ENCODE results near the gene TYRO3.

Gene TYRO3

GRCh38 chr15:41530363-41530956 is 28.6 kb upstream of the TYRO3 start:
- Histone ChIP-seq H3K27me3 (ENCODE audit: control insufficient read depth, insufficient read depth, low read length) (no peaks in the 10 kb centered on the region), H3K9ac (ENCODE audit: low read length) (no peak overlapping the region), H3K4me3 (ENCODE audit: low read length) (no peak overlapping the region), H3K36me3 (ENCODE audit: control insufficient read depth, insufficient read depth, low read length) (peaks cover 52% of the 10 kb centered on the region), H3K27ac (ENCODE audit: low read depth, low read length) (no peak overlapping the region), H3K4me1 (ENCODE audit: control insufficient read depth, insufficient read depth, low read length) (no peaks in the 10 kb centered on the region)

GRCh38 chr15:41535544-41535943 is 23.5 kb upstream of the TYRO3 start:
- no peak overlapping the region for H3K4me3 ChIP-seq (ENCODE audit: low read length)
- no peak overlapping the region for H3K27ac ChIP-seq (ENCODE audit: low read depth, low read length)
- no peak overlapping the region for H3K9ac ChIP-seq (ENCODE audit: low read length)
- H3K27me3 ChIP-seq (ENCODE audit: control insufficient read depth, insufficient read depth, low read length), result no peaks in the 10 kb centered on the region
- H3K36me3 ChIP-seq (ENCODE audit: control insufficient read depth, insufficient read depth, low read length), result peaks cover 20% of the 10 kb centered on the region
- H3K4me1 ChIP-seq (ENCODE audit: control insufficient read depth, insufficient read depth, low read length), result no peaks in the 10 kb centered on the region

- H3K4me1 ChIP-seq (ENCODE audit: control insufficient read depth, insufficient read depth, low read length), result no peaks in the 10 kb centered on the region
- no peak overlapping the region for H3K9ac ChIP-seq (ENCODE audit: low read length)
- H3K27me3 ChIP-seq (ENCODE audit: control insufficient read depth, insufficient read depth, low read length), result no peaks in the 10 kb centered on the region
- H3K36me3 ChIP-seq (ENCODE audit: control insufficient read depth, insufficient read depth, low read length), result peaks cover 12% of the 10 kb centered on the region
- no peak overlapping the region for H3K4me3 ChIP-seq (ENCODE audit: low read length)
- no peak overlapping the region for H3K27ac ChIP-seq (ENCODE audit: low read depth, low read length)
Measured at GRCh38 chr15:41536866-41537265, 22.1 kb upstream of the TYRO3 start.

GRCh38 chr15:41543521-41543870 is 15.5 kb upstream of the TYRO3 start:
- Histone ChIP-seq H3K36me3 (ENCODE audit: control insufficient read depth, insufficient read depth, low read length) (no peaks in the 10 kb centered on the region), H3K27me3 (ENCODE audit: control insufficient read depth, insufficient read depth, low read length) (no peaks in the 10 kb centered on the region), H3K4me1 (ENCODE audit: control insufficient read depth, insufficient read depth, low read length) (no peaks in the 10 kb centered on the region), H3K27ac (ENCODE audit: low read depth, low read length) (no peak overlapping the region), H3K4me3 (ENCODE audit: low read length) (peak overlapping the region; percentile 83), H3K9ac (ENCODE audit: low read length) (peak overlapping the region; percentile 72)

GRCh38 chr15:41544650-41545015 is 14.4 kb upstream of the TYRO3 start:
- H3K9ac ChIP-seq (ENCODE audit: low read length), result no peak overlapping the region
- H3K27me3 ChIP-seq (ENCODE audit: control insufficient read depth, insufficient read depth, low read length), result no peaks in the 10 kb centered on the region
- H3K4me1 ChIP-seq (ENCODE audit: control insufficient read depth, insufficient read depth, low read length), result no peaks in the 10 kb centered on the region
- H3K27ac ChIP-seq (ENCODE audit: low read depth, low read length), result no peak overlapping the region
- H3K36me3 ChIP-seq (ENCODE audit: control insufficient read depth, insufficient read depth, low read length), result no peaks in the 10 kb centered on the region
- H3K4me3 ChIP-seq (ENCODE audit: low read length), result no peak overlapping the region

GRCh38 chr15:41545218-41545617 is 13.8 kb upstream of the TYRO3 start:
- no peak overlapping the region for H3K27ac ChIP-seq (ENCODE audit: low read depth, low read length)
- H3K9ac ChIP-seq (ENCODE audit: low read length), result no peak overlapping the region
- no peaks in the 10 kb centered on the region for H3K27me3 ChIP-seq (ENCODE audit: control insufficient read depth, insufficient read depth, low read length)
- no peaks in the 10 kb centered on the region for H3K4me1 ChIP-seq (ENCODE audit: control insufficient read depth, insufficient read depth, low read length)
- H3K4me3 ChIP-seq (ENCODE audit: low read length), result no peak overlapping the region
- H3K36me3 ChIP-seq (ENCODE audit: control insufficient read depth, insufficient read depth, low read length), result no peaks in the 10 kb centered on the region

- Histone ChIP-seq H3K4me3 (ENCODE audit: low read length) (no peak overlapping the region), H3K9ac (ENCODE audit: low read length) (no peak overlapping the region), H3K27ac (ENCODE audit: low read depth, low read length) (no peak overlapping the region), H3K27me3 (ENCODE audit: control insufficient read depth, insufficient read depth, low read length) (no peaks in the 10 kb centered on the region), H3K36me3 (ENCODE audit: control insufficient read depth, insufficient read depth, low read length) (no peaks in the 10 kb centered on the region), H3K4me1 (ENCODE audit: control insufficient read depth, insufficient read depth, low read length) (no peaks in the 10 kb centered on the region)
Measured at GRCh38 chr15:41546851-41547786, 11.9 kb upstream of the TYRO3 start.

GRCh38 chr15:41550066-41550775 is 8.8 kb upstream of the TYRO3 start:
- no peaks in the 10 kb centered on the region for H3K4me1 ChIP-seq (ENCODE audit: control insufficient read depth, insufficient read depth, low read length)
- H3K27ac ChIP-seq (ENCODE audit: low read depth, low read length), result no peak overlapping the region

GRCh38 chr15:41553731-41554130 is 5.3 kb upstream of the TYRO3 start:
- H3K9ac ChIP-seq (ENCODE audit: low read length), result no peak overlapping the region
- peaks cover 4% of the 10 kb centered on the region for H3K4me1 ChIP-seq (ENCODE audit: control insufficient read depth, insufficient read depth, low read length)
- no peak overlapping the region for H3K27ac ChIP-seq (ENCODE audit: low read depth, low read length)
- H3K36me3 ChIP-seq (ENCODE audit: control insufficient read depth, insufficient read depth, low read length), result no peaks in the 10 kb centered on the region
- H3K27me3 ChIP-seq (ENCODE audit: control insufficient read depth, insufficient read depth, low read length), result no peaks in the 10 kb centered on the region
- no peak overlapping the region for H3K4me3 ChIP-seq (ENCODE audit: low read length)

More at GRCh38 chr15:41550066-41550775, 8.8 kb upstream of the TYRO3 start:
- Histone ChIP-seq H3K4me3 (ENCODE audit: low read length) (no peak overlapping the region), H3K9ac (ENCODE audit: low read length) (no peak overlapping the region), H3K27me3 (ENCODE audit: control insufficient read depth, insufficient read depth, low read length) (no peaks in the 10 kb centered on the region), H3K36me3 (ENCODE audit: control insufficient read depth, insufficient read depth, low read length) (no peaks in the 10 kb centered on the region)

- Histone ChIP-seq H3K36me3 (ENCODE audit: control insufficient read depth, insufficient read depth, low read length) (no peaks in the 10 kb centered on the region), H3K4me1 (ENCODE audit: control insufficient read depth, insufficient read depth, low read length) (peaks cover 4% of the 10 kb centered on the region), H3K9ac (ENCODE audit: low read length) (no peak overlapping the region), H3K27ac (ENCODE audit: low read depth, low read length) (no peak overlapping the region), H3K4me3 (ENCODE audit: low read length) (no peak overlapping the region), H3K27me3 (ENCODE audit: control insufficient read depth, insufficient read depth, low read length) (no peaks in the 10 kb centered on the region)
Measured at GRCh38 chr15:41554343-41554742, 4.7 kb upstream of the TYRO3 start.

GRCh38 chr15:41554915-41555314 is 4.1 kb upstream of the TYRO3 start:
- Histone ChIP-seq H3K4me1 (ENCODE audit: control insufficient read depth, insufficient read depth, low read length) (peaks cover 4% of the 10 kb centered on the region), H3K27me3 (ENCODE audit: control insufficient read depth, insufficient read depth, low read length) (no peaks in the 10 kb centered on the region), H3K9ac (ENCODE audit: low read length) (no peak overlapping the region), H3K27ac (ENCODE audit: low read depth, low read length) (no peak overlapping the region), H3K4me3 (ENCODE audit: low read length) (no peak overlapping the region), H3K36me3 (ENCODE audit: control insufficient read depth, insufficient read depth, low read length) (no peaks in the 10 kb centered on the region)

- Histone ChIP-seq H3K36me3 (ENCODE audit: control insufficient read depth, insufficient read depth, low read length) (no peaks in the 10 kb centered on the region), H3K4me1 (ENCODE audit: control insufficient read depth, insufficient read depth, low read length) (peaks cover 4% of the 10 kb centered on the region)
Measured at GRCh38 chr15:41556677-41557076, 2.3 kb upstream of the TYRO3 start.

More at GRCh38 chr15:41556677-41557076, 2.3 kb upstream of the TYRO3 start:
- no peak overlapping the region for H3K9ac ChIP-seq (ENCODE audit: low read length)
- H3K27ac ChIP-seq (ENCODE audit: low read depth, low read length), result no peak overlapping the region
- no peak overlapping the region for H3K4me3 ChIP-seq (ENCODE audit: low read length)
- H3K27me3 ChIP-seq (ENCODE audit: control insufficient read depth, insufficient read depth, low read length), result peaks cover 2% of the 10 kb centered on the region

Measured in rectal smooth muscle tissue (tissue), 1 donor.